Left ventricle myocardium superior (tissue), 1 donor: Measurements from ENCODE around the gene NPS. TPM values are rescaled to one million over a fixed set of nuclear protein-coding genes. Genes with fewer than 3 reads are reported as not detected.

Experiments
- ATAC-seq: fragments of 200-7000 bp; cut with Tn5 transposase; one replicate; pipeline ENCODE4 v1.9.1; 2020; ENCODE audit warnings: mild to moderate bottlenecking, moderate library complexity
- DNase-seq: peaks from one replicate; pipeline ENCODE4 v3.0.0-alpha.2; 2020
- intact Hi-C: fragments of 100-400 bp; cut with micrococcal nuclease; formaldehyde crosslinking; loops from one replicate; pipeline ENCODE4 v1.11.0; 2022
- long read RNA-seq: library from polyadenylated mRNA; unstranded; transcript quantifications from one replicate; pipeline ENCODE4 v2.0.0, GENCODE V29; 2021
- total RNA-seq: library from RNA; stranded (reverse); fragmentation: NEBNext Ultra II Directional; extraction: Animal tissue kit (Norgen Biotek cat#: 25700); gene quantifications from one replicate; pipeline ENCODE4 v1.2.1, GENCODE V29; 2021
- donor health status: DM: no; HTN: yes; CAD: no; lungs with severe emphysema.

Gene NPS
- total RNA-seq: not detected
- long read RNA-seq: 0 reads

DNA sequence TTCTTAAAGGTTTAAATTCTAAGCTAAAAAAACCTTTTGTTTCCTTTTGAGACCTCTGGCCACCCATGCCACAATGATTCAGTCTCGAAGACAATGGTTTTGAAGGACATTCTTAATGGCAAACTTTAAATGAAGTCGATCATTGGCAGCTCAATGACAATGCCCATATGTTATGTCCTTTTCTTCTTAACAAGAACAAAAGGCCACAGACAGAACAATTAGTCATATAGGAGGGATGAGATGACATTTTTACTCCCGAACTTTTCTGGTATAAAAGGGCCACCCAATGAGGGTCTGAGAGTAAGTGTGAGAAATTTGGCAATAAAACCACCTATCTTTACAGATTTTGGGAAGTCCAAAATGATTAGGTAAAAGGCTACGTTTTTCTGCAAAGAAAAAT, at the start of gene NPS:
Gene NPS, plus strand, starts transcription at position 301 of the 400 bp plus-strand sequence. Its CDS starts 60 bp downstream, at position 361.
- ATAC-seq: no peak
- no peak for DNase-seq
- intact Hi-C loops: no loop called here

DNA sequence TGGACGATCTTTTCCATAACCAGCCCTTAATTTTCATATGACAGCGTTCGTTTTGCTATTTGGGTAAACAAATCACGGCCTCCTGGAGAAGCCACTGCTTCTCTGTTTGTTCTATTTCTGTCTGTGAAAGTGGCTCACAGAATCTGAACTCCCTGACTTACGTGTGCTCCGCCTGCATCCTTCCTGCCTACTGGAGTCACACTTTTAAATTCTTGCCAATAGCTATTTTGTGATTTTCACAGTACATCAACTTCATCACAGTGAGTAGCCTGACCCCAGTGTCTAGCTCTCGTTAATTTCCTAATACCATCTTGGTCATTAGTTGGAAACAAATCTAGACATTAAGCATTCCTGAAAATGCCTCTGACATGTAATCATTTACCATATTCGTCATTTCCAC, 49.0 kb upstream of the NPS start:
- DNase-seq (no peak), ATAC-seq (no peak)
- intact Hi-C loops: no loop called here

DNA sequence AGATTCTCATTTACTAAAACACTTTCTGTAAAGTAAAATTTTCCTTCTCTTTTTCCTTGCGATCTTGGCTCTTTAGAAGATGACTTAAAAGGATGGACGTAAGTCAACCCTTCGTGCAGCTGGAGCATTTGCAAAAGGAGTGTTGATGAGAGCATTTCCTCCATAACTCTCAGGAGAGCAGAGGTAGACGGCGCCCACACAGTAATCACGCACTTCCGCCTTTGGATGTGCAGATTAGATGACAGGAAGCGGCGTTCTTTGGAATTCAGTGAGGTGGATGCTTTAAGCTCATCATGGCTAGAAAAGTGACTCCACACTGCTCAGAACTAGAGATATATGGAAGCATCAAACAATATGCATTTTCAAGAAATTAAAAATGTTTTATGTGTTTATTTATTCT, 43.0 kb upstream of the NPS start:
- ATAC-seq (peak; percentile 42), DNase-seq (no peak)
- intact Hi-C loops: no loop called here

DNA sequence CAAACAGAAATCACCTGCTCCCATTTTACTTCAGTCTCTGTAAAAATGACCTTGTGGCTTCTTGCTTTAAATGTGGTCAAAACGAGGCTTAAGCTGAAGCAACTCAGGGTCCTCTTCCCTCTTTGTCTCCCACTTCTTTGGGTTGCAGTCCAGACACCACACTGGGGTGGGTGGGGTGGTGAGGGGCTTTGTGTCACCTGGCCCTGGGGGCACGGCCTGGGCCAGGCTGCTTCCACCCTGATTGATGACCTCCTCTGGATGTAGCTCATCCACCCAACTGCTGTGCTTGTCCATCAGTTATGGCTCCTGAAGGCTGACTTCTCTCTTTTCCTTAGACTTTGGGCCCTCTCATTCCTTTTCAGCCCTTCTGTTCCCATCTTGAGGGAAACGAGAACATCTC, 26.8 kb upstream of the NPS start:
- ATAC-seq (no peak), DNase-seq (no peak)
- intact Hi-C loops: no loop called here

DNA sequence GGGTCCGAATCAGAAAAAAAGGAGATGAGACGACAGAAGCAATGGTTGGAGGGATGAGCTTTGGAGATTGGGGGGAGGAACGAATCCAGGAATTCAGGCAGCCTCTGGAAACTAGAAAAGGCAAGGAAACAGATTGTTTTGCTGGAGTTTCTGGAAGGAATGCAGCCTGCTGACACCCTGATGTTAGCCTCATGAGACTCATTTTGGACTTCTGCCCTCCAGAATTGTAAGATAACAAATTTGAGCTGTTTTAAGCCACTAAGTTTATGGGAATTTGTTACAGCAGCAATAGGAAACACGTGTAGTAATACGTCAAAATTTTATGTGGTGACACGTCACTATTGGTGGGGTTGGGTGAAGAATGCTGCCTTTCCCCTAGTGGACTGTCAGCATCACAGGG, 25.6 kb upstream of the NPS start:
- DNase-seq: no peak
- ATAC-seq: peak; percentile 41
- intact Hi-C loops: no loop called here

- ATAC-seq: no peak
Measured at GRCh38 chr10:127524229-127524628, 24.9 kb upstream of the NPS start.

GRCh38 chr10:127524908-127525665, 24.0 kb upstream of the NPS start:
- intact Hi-C loops: no loop called here
- ATAC-seq (no peak), DNase-seq (no peak)

More at GRCh38 chr10:127524229-127524628, 24.9 kb upstream of the NPS start:
- intact Hi-C loops: no loop called here
- DNase-seq: no peak

GRCh38 chr10:127525686-127526085, 23.4 kb upstream of the NPS start:
- intact Hi-C loops: no loop called here
- no peak for ATAC-seq
- no peak for DNase-seq

DNA sequence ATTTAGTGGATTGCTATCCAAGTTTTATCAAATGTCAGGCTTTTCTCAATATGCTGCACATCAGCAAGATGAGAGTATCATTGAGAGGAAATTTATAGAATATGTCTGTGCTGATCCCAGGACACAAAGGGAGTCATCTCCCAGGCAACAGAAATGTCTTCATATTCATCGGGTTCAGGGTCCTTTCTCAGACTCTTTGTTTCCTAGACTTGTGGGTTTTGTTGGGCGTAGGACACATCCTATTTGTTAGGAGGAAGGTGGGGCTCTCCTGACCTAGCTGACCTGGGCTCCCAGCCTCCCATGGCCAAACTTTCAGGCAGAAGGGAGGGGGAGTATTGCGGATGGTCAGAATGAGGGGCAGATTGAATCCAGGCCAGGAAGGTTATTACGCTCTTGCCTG, 22.9 kb upstream of the NPS start:
- DNase-seq (no peak), ATAC-seq (no peak)
- intact Hi-C loops: no loop called here

- intact Hi-C loops: no loop called here
- DNase-seq (no peak), ATAC-seq (peak; percentile 45)
Measured at GRCh38 chr10:127527320-127527719, 21.8 kb upstream of the NPS start.

DNA sequence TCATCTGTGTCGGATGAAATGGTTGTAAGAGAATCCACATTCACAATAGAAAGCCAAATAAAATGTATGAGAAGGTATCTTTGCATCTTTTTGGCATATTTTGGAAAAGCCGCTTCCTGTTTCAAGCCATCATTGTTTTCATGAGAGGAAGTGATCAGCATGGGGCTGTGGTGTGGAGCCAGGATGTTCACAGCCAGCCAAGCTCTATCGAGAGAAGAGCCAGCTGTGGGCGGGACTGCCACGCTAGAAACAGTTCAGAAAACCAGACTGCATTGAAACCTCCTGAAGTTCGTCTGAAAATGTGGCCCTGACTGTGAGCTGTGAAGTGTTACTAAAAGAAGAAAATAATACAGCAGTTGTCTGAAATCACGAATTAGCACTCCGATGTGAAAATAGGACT, 21.2 kb upstream of the NPS start:
- intact Hi-C loops: no loop called here
- DNase-seq (peak; percentile 70), ATAC-seq (peak; percentile 88)

DNA sequence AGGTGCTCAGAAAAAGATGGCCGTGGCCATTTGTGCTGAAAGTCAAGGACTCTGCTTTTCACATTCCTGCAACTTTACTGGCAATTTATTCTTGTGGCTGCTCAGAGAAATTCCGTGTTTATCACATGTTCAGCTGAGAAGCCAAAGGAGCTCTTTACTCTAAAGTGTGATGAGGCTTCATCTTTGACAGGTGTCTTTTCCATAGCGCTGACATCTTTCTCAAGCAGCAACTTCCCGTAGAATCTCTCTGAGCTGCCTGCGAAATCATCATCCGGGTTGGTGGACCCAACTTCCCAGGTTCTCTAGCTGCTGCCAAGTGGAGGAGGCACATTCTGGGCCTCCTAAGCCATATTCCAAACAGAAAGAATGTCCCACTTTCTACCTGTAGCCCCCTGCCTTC, 16.9 kb upstream of the NPS start:
- DNase-seq: no peak
- ATAC-seq: no peak
- intact Hi-C loops: no loop called here

DNA sequence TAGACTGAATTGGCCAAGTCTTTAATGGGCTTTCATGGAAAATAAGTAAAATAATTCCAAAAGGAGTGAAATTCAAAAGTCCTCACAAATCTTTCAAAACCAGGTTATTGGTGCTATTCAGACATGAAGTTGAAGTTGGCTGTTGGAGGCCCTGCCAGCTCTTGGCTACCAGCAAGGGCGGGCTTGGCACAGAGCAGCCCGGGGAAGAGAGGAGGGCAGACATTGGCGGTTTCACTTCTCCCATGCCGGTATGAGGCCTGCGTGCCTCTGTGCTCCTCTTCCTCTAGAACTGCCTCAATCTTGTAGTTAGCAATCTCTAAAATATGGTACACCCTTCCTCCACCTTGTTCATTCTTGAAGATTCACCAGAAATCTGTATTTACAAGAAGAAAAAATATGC, 16.4 kb upstream of the NPS start:
- intact Hi-C loops: no loop called here

GRCh38 chr10:127534074-127534473, 15.0 kb upstream of the NPS start:
- ATAC-seq (no peak), DNase-seq (no peak)
- intact Hi-C loops: no loop called here

More for the DNA sequence above, 16.4 kb upstream of the NPS start:
- DNase-seq: no peak
- no peak for ATAC-seq

DNA sequence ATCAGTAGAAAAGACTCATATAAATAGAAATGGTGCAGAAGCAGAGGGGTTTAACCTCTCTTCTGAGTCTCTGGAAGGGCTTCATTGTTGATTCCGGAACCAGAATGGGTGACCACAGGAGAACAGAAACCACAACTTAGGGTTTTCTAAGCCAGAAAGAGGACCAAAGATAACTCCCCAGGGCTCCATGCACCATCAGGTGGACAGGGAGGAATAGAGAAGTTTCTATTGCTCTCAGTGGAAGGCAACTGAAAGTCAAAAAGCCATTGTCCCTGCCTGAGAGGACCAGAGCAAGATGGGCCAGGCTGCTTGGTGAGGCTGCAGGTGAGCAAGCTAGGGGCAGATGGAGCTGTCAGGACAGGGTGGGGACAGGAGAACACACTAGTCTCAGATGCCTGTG, 14.6 kb upstream of the NPS start:
- intact Hi-C loops: no loop called here
- no peak for ATAC-seq
- DNase-seq: no peak

- DNase-seq (no peak), ATAC-seq (no peak)
- intact Hi-C loops: no loop called here
Measured at GRCh38 chr10:127535802-127536515, 13.2 kb upstream of the NPS start.

GRCh38 chr10:127536972-127537760, 11.9 kb upstream of the NPS start:
- ATAC-seq (no peak), DNase-seq (no peak)
- intact Hi-C loops: no loop called here

DNA sequence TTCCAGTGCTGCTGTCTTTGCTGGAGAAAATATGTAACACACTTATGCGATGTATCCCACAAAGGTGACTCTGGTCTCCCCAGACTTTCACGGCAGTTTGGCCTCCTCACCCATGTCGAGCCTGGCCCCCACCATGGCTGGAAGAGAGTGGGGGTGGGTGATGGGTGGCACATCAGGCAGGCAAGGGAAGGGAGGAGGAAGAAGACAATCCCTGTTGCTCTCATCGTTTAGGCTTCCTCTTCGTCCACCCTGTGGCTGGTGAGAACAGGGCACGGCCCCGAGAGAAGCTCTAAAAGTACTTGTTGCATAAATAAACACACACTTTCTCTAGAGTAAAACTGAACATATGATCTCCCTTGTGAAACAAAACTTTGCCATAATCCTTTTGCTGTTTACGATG, 11.2 kb upstream of the NPS start:
- ATAC-seq: no peak
- DNase-seq: no peak
- intact Hi-C loops: no loop called here

- intact Hi-C loops: no loop called here
- no peak for ATAC-seq
- no peak for DNase-seq
Measured at GRCh38 chr10:127548022-127548421, 1.1 kb upstream of the NPS start.

- no peak for ATAC-seq
- intact Hi-C loops: no loop called here
- DNase-seq: no peak
Measured at GRCh38 chr10:127550861-127551260, 1.8 kb downstream of the NPS start.
